Neural progenitor cell (in vitro differentiated cells): ENCODE measurements around the gene RPTOR.
A peak's percentile ranks its signal among the peaks of the same experiment; 100 is the strongest.

ENCODE experiments used
- EZH2 ChIP-seq: fragments of 200-600 bp; sonication (generic); IDR thresholded peaks from 2 replicates; pipeline ENCODE4 v1.6.1; 2017; ENCODE audit warnings: antibody characterized with exemption, mild to moderate bottlenecking, moderate library complexity
- EZH2phosphoT487 ChIP-seq: fragments of 200-600 bp; sonication (generic); IDR thresholded peaks from 2 replicates; pipeline ENCODE4 v1.6.1; 2017; ENCODE audit warnings: antibody characterized with exemption
- TF ChIP-seq, protein P1 (sequence below): fragments of 200-600 bp; sonication (generic); IDR thresholded peaks from 2 replicates; pipeline ENCODE4 v1.5.1; 2017; ENCODE audit warnings: antibody characterized with exemption, mild to moderate bottlenecking

DNA sequence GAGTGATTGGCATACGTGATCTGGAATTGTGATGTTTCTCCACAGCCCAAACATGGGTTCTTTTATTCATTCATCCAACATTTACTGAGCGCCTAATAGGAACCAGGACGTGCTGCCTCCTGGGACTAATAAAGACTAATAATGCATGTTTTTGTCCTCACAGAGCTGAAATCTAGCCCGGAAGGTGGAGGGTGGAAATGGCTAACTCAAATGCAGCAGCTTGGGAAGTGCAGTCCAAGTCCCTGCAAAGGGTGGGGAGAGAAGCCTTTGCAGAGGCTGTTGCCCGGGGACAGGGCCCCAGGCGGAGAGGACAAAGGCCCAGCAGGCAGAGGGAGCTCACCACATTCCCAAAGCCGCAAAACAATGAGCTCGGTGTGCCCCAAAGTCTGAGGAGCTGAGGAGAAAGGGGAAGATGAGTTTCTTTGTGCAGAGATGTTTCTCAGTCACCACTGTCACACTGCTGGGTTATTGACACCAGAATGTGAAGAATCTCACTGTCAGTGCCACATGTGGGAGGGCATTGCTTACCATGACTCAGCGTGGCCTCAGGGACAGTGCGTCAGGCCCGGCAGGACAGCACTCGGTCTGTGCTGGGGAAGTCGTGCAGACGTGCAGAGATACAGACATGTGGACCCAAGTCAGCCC is 328.8 kb downstream of the RPTOR start:
- TF ChIP-seq, protein P1, sequence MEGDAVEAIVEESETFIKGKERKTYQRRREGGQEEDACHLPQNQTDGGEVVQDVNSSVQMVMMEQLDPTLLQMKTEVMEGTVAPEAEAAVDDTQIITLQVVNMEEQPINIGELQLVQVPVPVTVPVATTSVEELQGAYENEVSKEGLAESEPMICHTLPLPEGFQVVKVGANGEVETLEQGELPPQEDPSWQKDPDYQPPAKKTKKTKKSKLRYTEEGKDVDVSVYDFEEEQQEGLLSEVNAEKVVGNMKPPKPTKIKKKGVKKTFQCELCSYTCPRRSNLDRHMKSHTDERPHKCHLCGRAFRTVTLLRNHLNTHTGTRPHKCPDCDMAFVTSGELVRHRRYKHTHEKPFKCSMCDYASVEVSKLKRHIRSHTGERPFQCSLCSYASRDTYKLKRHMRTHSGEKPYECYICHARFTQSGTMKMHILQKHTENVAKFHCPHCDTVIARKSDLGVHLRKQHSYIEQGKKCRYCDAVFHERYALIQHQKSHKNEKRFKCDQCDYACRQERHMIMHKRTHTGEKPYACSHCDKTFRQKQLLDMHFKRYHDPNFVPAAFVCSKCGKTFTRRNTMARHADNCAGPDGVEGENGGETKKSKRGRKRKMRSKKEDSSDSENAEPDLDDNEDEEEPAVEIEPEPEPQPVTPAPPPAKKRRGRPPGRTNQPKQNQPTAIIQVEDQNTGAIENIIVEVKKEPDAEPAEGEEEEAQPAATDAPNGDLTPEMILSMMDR, result no peak
- TF ChIP-seq EZH2phosphoT487 (peak; percentile 54), EZH2 (no peak)
